Measurements from ENCODE around the gene OMG.
"Not testable (repeated sequence)": the region's sequence is repeated elsewhere in the genome, so short reads cannot be mapped to it uniquely, and the experiment has no call there.

Gene OMG

GRCh38 chr17:31297090-31297489, at the start of gene OMG:
Gene OMG (minus strand): TSS chr17:31297239. CDS start chr17:31296331, 908 bp downstream.
- DNase-seq (ENCODE audit: low spot score): no peak

- DNase-seq (ENCODE audit: low spot score): not testable (repeated sequence)
These were observed 48.2 kb upstream of the OMG start for GRCh38 chr17:31345191-31345747.

GRCh38 chr17:31339906-31340661, 43.0 kb upstream of the OMG start:
- DNase-seq (ENCODE audit: low spot score): peak; percentile 67

GRCh38 chr17:31329221-31329620, 32.2 kb upstream of the OMG start:
- no peak for DNase-seq (ENCODE audit: low spot score)

- peak; percentile 17 for DNase-seq (ENCODE audit: low spot score)
These were observed 31.1 kb upstream of the OMG start for GRCh38 chr17:31328160-31328535.

- DNase-seq (ENCODE audit: low spot score): peak; percentile 66
These were observed 30.6 kb upstream of the OMG start for GRCh38 chr17:31327534-31328159.

- no peak for DNase-seq (ENCODE audit: low spot score)
These were observed 26.5 kb upstream of the OMG start for GRCh38 chr17:31323551-31323950.

- no peak for DNase-seq (ENCODE audit: low spot score)
These were observed 24.9 kb upstream of the OMG start for GRCh38 chr17:31321966-31322365.

GRCh38 chr17:31321481-31321880, 24.4 kb upstream of the OMG start, which contains the start of gene EVI2A:
Gene EVI2A (minus strand): TSS chr17:31321622. CDS start chr17:31319013, 2,609 bp downstream.
- peak; percentile 68 for DNase-seq (ENCODE audit: low spot score)

GRCh38 chr17:31320791-31321190, 23.8 kb upstream of the OMG start:
- DNase-seq (ENCODE audit: low spot score): no peak

GRCh38 chr17:31320241-31320640, 23.2 kb upstream of the OMG start:
- no peak for DNase-seq (ENCODE audit: low spot score)

GRCh38 chr17:31318851-31319661, 22.0 kb upstream of the OMG start:
- DNase-seq (ENCODE audit: low spot score): no peak

- peak; percentile 76 for DNase-seq (ENCODE audit: low spot score)
These were observed 21.3 kb upstream of the OMG start for GRCh38 chr17:31318298-31318801.

GRCh38 chr17:31314782-31315100, 17.7 kb upstream of the OMG start:
- no peak for DNase-seq (ENCODE audit: low spot score)

GRCh38 chr17:31313982-31314781, 17.1 kb upstream of the OMG start, which contains the start of gene EVI2B:
Gene EVI2B (minus strand): TSS chr17:31314054. CDS start chr17:31305609, 8,445 bp downstream.
- DNase-seq (ENCODE audit: low spot score): peak; percentile 9

- not testable (repeated sequence) for DNase-seq (ENCODE audit: low spot score)
These were observed 15.2 kb upstream of the OMG start for GRCh38 chr17:31312223-31312622.

GRCh38 chr17:31311526-31311925, 14.5 kb upstream of the OMG start:
- DNase-seq (ENCODE audit: low spot score): no peak

GRCh38 chr17:31310886-31311285, 13.8 kb upstream of the OMG start:
- no peak for DNase-seq (ENCODE audit: low spot score)

GRCh38 chr17:31310260-31310659, 13.2 kb upstream of the OMG start:
- no peak for DNase-seq (ENCODE audit: low spot score)

GRCh38 chr17:31309556-31309955, 12.5 kb upstream of the OMG start:
- DNase-seq (ENCODE audit: low spot score): no peak

Data from AG20443 (cell line).